Osteoblast (primary cell): ENCODE results near the gene HLF. TPM values are rescaled to one million over a fixed set of nuclear protein-coding genes. Genes with fewer than 3 reads are reported as not detected.
"Not testable (repeated sequence)": the region's sequence is repeated elsewhere in the genome, so short reads cannot be mapped to it uniquely, and the experiment has no call there.

Experiments
- DNase-seq: peaks from one replicate; pipeline ENCODE4 v3.0.0; 2011; ENCODE audit warnings: low spot score, mixed read lengths; ENCODE audit not compliant: insufficient read length; ENCODE audit errors: missing footprints
- H2AFZ ChIP-seq: 2 replicates; pipeline ENCODE4 v1.6.0; 2011; ENCODE audit warnings: mild to moderate bottlenecking, low read length
- H3K27ac ChIP-seq: 2 replicates; pipeline ENCODE4 v1.5.1; 2011; ENCODE audit warnings: mild to moderate bottlenecking, low read depth, low read length, moderate library complexity
- H3K27me3 ChIP-seq: 2 replicates; pipeline ENCODE4 v1.6.0; 2012; ENCODE audit warnings: mild to moderate bottlenecking, control low read depth, inconsistent platforms, low read length, moderate library complexity; ENCODE audit not compliant: insufficient read depth
- H3K36me3 ChIP-seq: 2 replicates; pipeline ENCODE4 v1.5.1; 2011; ENCODE audit warnings: mild to moderate bottlenecking, low read length, control low read depth, moderate library complexity; ENCODE audit not compliant: insufficient read depth
- H3K4me1 ChIP-seq: 2 replicates; pipeline ENCODE4 v1.5.1; 2011; ENCODE audit warnings: mild to moderate bottlenecking, low read length, control low read depth, moderate library complexity; ENCODE audit not compliant: insufficient read depth
- H3K4me2 ChIP-seq: 2 replicates; pipeline ENCODE4 v1.6.0; 2011; ENCODE audit warnings: mild to moderate bottlenecking, low read length; ENCODE audit not compliant: insufficient read depth
- H3K4me3 ChIP-seq: fragments of 200-600 bp; sonication (generic); 3 replicates; pipeline ENCODE4 v1.5.1; 2012; ENCODE audit warnings: mild to moderate bottlenecking, low read length, inconsistent platforms; ENCODE audit not compliant: insufficient read depth
- H3K79me2 ChIP-seq: 2 replicates; pipeline ENCODE4 v1.6.0; 2012; ENCODE audit warnings: mild to moderate bottlenecking, low read length, control low read depth, inconsistent platforms; ENCODE audit not compliant: insufficient read depth
- H3K9me3 ChIP-seq: 2 replicates; pipeline ENCODE4 v1.5.1; 2011; ENCODE audit warnings: low read depth, low read length, control low read depth
- H4K20me1 ChIP-seq: 2 replicates; pipeline ENCODE4 v1.6.0; 2012; ENCODE audit warnings: mild to moderate bottlenecking, low read length, control low read depth; ENCODE audit not compliant: insufficient read depth
- CTCF ChIP-seq: IDR thresholded peaks from 2 replicates; pipeline ENCODE4 v1.5.1; 2011; ENCODE audit warnings: mild to moderate bottlenecking, low read depth, low read length, moderate library complexity; ENCODE audit errors: extremely low read depth
- total RNA-seq: library from RNA; depleted of rRNA; stranded (reverse); fragments of >200 nt; gene quantifications from 2 replicates; pipeline ENCODE4 v1.2.3, GENCODE V29; 2012

The HLF gene
- total RNA-seq, 1 donor: under 0.01 TPM

GRCh38 chr17:55327225-55328088 is 62.7 kb downstream of the HLF start:
- no peak for DNase-seq
- Histone ChIP-seq H3K36me3 (no peaks in the 10 kb centered on the region), H3K4me3 (no peak overlapping the region), H4K20me1 (no peaks in the 10 kb centered on the region), H3K9me3 (no peaks in the 10 kb centered on the region), H3K79me2 (no peaks in the 10 kb centered on the region), H3K4me2 (no peak overlapping the region), H3K4me1 (no peaks in the 10 kb centered on the region), H3K27ac (no peak overlapping the region), H3K27me3 (no peaks in the 10 kb centered on the region), H2AFZ (no peak overlapping the region)
- TF ChIP-seq CTCF: no peak

GRCh38 chr17:55328514-55328913 is 63.8 kb downstream of the HLF start:
- H2AFZ ChIP-seq, H3K27ac ChIP-seq, H3K79me2 ChIP-seq, H3K36me3 ChIP-seq, H3K27me3 ChIP-seq, H3K4me3 ChIP-seq, H3K4me2 ChIP-seq, H3K9me3 ChIP-seq, H4K20me1 ChIP-seq, H3K4me1 ChIP-seq, DNase-seq: not testable (repeated sequence)

- no peak for DNase-seq
- Histone ChIP-seq H3K27me3 (no peaks in the 10 kb centered on the region), H4K20me1 (no peaks in the 10 kb centered on the region), H3K4me1 (no peaks in the 10 kb centered on the region), H3K27ac (no peak overlapping the region), H2AFZ (no peak overlapping the region), H3K4me3 (no peak overlapping the region), H3K9me3 (no peaks in the 10 kb centered on the region), H3K4me2 (no peak overlapping the region), H3K36me3 (no peaks in the 10 kb centered on the region), H3K79me2 (no peaks in the 10 kb centered on the region)
- TF ChIP-seq CTCF: no peak
Measured at GRCh38 chr17:55330344-55330933, 65.7 kb downstream of the HLF start.

- no peaks in the 10 kb centered on the region for H3K27me3 ChIP-seq
- no peaks in the 10 kb centered on the region for H3K9me3 ChIP-seq
- no peak for TF ChIP-seq CTCF
- DNase-seq: no peak
- no peaks in the 10 kb centered on the region for H3K36me3 ChIP-seq
- no peak overlapping the region for H2AFZ ChIP-seq
- H4K20me1 ChIP-seq: no peaks in the 10 kb centered on the region
- no peaks in the 10 kb centered on the region for H3K79me2 ChIP-seq
- no peak overlapping the region for H3K27ac ChIP-seq
- H3K4me2 ChIP-seq: no peak overlapping the region
- H3K4me3 ChIP-seq: no peak overlapping the region
- no peaks in the 10 kb centered on the region for H3K4me1 ChIP-seq
Measured at GRCh38 chr17:55332296-55333041, 67.7 kb downstream of the HLF start.
